WTC11 (cell line): ENCODE results near the gene RECK.

Source experiments
- CTCF ChIP-seq: fragments of 200-600 bp; IDR thresholded peaks from 2 replicates; pipeline ENCODE4 v1.8.0; 2022; ENCODE audit warnings: antibody characterized with exemption
- ELF4 ChIP-seq: sonication (generic); formaldehyde crosslinking; IDR thresholded peaks from 2 replicates; pipeline ENCODE4 v1.8.1; 2022; ENCODE audit warnings: low read depth, mild to moderate bottlenecking, moderate library complexity, missing genetic modification reagents
- FOXP4 ChIP-seq: sonication (generic); formaldehyde crosslinking; IDR thresholded peaks from 2 replicates; pipeline ENCODE4 v1.8.0; 2022; ENCODE audit warnings: mild to moderate bottlenecking, missing genetic modification reagents
- GRHL2 ChIP-seq: fragments of 250-450 bp; sonication (Bioruptor Pico); IDR thresholded peaks from 2 replicates; pipeline ENCODE4 v1.8.0; 2022; ENCODE audit warnings: mild to moderate bottlenecking, moderate library complexity; ENCODE audit not compliant: insufficient replicate concordance, severe bottlenecking
- MAX ChIP-seq: sonication (generic); formaldehyde crosslinking; IDR thresholded peaks from 2 replicates; pipeline ENCODE4 v1.8.0; 2022; ENCODE audit warnings: mild to moderate bottlenecking, missing genetic modification reagents
- MLX ChIP-seq: sonication (generic); formaldehyde crosslinking; IDR thresholded peaks from 2 replicates; pipeline ENCODE4 v1.8.1; 2023; ENCODE audit warnings: mild to moderate bottlenecking, missing genetic modification reagents, moderate library complexity
- NFYB ChIP-seq: sonication (generic); formaldehyde crosslinking; conservative IDR thresholded peaks from 2 replicates; pipeline ENCODE4 v1.8.0; 2022; ENCODE audit warnings: low read depth, missing genetic modification reagents
- TEAD4 ChIP-seq: sonication (generic); formaldehyde crosslinking; IDR thresholded peaks from 2 replicates; pipeline ENCODE4 v1.8.0; 2022; ENCODE audit warnings: mild to moderate bottlenecking, missing genetic modification reagents
- TP53 ChIP-seq: sonication (generic); formaldehyde crosslinking; IDR thresholded peaks from 2 replicates; pipeline ENCODE4 v1.8.1; 2023; ENCODE audit warnings: mild to moderate bottlenecking, missing genetic modification reagents
- USF1 ChIP-seq: sonication (generic); formaldehyde crosslinking; IDR thresholded peaks from 2 replicates; pipeline ENCODE4 v1.8.0; 2022; ENCODE audit warnings: mild to moderate bottlenecking, missing genetic modification reagents
- ZNF121 ChIP-seq: sonication (generic); formaldehyde crosslinking; IDR thresholded peaks from 2 replicates; pipeline ENCODE4 v1.8.0; 2023; ENCODE audit warnings: missing genetic modification reagents

GRCh38 chr9:36121971-36122370 is 85.3 kb downstream of the RECK start:
- no peak for TF ChIP-seq CTCF
- TF ChIP-seq FOXP4, result no peak
- no peak for TF ChIP-seq MLX (CRISPR knock-in tag)
- no peak for TF ChIP-seq GRHL2 (CRISPR knock-in tag)
- TF ChIP-seq MAX (CRISPR knock-in tag), result no peak
- TF ChIP-seq ELF4 (CRISPR knock-in tag), result no peak
- no peak for TF ChIP-seq TP53 (CRISPR knock-in tag)
- TF ChIP-seq TEAD4 (CRISPR knock-in tag), result no peak
- no peak for TF ChIP-seq USF1 (CRISPR knock-in tag)
- no peak for TF ChIP-seq NFYB (CRISPR knock-in tag)
- TF ChIP-seq ZNF121, result no peak
